ENCODE measurements around the gene REEP1. TPM values are rescaled to one million over a fixed set of nuclear protein-coding genes. Genes with fewer than 3 reads are reported as not detected.

The REEP1 gene
- total RNA-seq, 1 donor from 2014 or later, result 0.35 TPM

GRCh38 chr2:86372641-86373502 is 35.4 kb upstream of the REEP1 start:
- TF ChIP-seq, protein P1, sequence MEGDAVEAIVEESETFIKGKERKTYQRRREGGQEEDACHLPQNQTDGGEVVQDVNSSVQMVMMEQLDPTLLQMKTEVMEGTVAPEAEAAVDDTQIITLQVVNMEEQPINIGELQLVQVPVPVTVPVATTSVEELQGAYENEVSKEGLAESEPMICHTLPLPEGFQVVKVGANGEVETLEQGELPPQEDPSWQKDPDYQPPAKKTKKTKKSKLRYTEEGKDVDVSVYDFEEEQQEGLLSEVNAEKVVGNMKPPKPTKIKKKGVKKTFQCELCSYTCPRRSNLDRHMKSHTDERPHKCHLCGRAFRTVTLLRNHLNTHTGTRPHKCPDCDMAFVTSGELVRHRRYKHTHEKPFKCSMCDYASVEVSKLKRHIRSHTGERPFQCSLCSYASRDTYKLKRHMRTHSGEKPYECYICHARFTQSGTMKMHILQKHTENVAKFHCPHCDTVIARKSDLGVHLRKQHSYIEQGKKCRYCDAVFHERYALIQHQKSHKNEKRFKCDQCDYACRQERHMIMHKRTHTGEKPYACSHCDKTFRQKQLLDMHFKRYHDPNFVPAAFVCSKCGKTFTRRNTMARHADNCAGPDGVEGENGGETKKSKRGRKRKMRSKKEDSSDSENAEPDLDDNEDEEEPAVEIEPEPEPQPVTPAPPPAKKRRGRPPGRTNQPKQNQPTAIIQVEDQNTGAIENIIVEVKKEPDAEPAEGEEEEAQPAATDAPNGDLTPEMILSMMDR (conservative IDR thresholded peaks at IDR 0.05; ENCODE audit: low read depth, low read length), result peak; percentile 83
- no peak overlapping the region for H3K4me3 ChIP-seq (ENCODE audit: low read depth, low read length)
- DNase-seq (ENCODE audit: low read depth), result no peak

GRCh38 chr2:86372133-86372532 is 34.7 kb upstream of the REEP1 start:
- TF ChIP-seq, protein P1 (conservative IDR thresholded peaks at IDR 0.05; ENCODE audit: low read depth, low read length), result no peak
- no peak for DNase-seq (ENCODE audit: low read depth)
- H3K4me3 ChIP-seq (ENCODE audit: low read depth, low read length), result no peak overlapping the region

DNA sequence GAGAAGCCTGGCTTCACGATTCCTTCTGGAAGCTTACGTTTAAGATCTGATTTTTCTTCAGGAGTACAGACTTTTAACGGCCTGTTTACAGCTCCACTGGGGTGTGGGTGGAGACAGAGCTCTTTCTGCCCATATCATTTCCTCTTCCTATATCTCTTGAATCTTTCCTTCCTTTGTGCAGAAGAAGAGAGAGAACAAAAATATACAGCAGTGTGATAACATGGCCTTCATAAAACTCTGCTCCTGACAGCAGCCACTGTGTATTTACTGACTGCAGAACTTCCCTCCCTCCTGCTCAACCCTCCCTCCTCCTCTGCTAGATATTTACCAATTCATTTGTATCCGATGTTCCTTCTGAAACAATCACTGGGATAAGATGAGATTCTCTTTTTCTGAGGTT is 34.1 kb upstream of the REEP1 start:
- no peak overlapping the region for H3K4me3 ChIP-seq (ENCODE audit: low read depth, low read length)
- no peak for DNase-seq (ENCODE audit: low read depth)
- TF ChIP-seq, protein P1 (conservative IDR thresholded peaks at IDR 0.05; ENCODE audit: low read depth, low read length), result no peak

GRCh38 chr2:86370579-86370978 is 33.2 kb upstream of the REEP1 start:
- no peak for DNase-seq (ENCODE audit: low read depth)
- TF ChIP-seq, protein P1 (conservative IDR thresholded peaks at IDR 0.05; ENCODE audit: low read depth, low read length), result peak; percentile 8
- H3K4me3 ChIP-seq (ENCODE audit: low read depth, low read length), result no peak overlapping the region

- TF ChIP-seq, protein P1 (conservative IDR thresholded peaks at IDR 0.05; ENCODE audit: low read depth, low read length), result peak; percentile 82
- H3K4me3 ChIP-seq (ENCODE audit: low read depth, low read length), result peak overlapping the region; percentile 36
- no peak for DNase-seq (ENCODE audit: low read depth)
These were observed 30.9 kb upstream of the REEP1 start for GRCh38 chr2:86368161-86368824.

DNA sequence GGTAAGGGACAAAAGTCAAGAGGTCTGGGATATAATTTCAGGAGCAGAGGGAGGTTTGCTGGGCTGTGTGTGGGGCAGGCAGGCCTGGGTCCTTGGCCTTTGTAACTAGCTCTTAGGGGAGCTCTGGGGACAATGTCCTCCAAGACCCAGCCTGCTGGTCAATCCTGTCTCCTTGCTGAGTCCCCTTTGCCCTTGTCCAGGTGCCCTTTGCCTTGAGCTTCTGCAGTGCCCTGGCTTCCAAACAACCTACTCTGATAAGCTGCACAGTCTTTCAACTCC is 30.0 kb upstream of the REEP1 start:
- DNase-seq (ENCODE audit: low read depth), result no peak
- TF ChIP-seq, protein P1 (conservative IDR thresholded peaks at IDR 0.05; ENCODE audit: low read depth, low read length), result no peak
- no peak overlapping the region for H3K4me3 ChIP-seq (ENCODE audit: low read depth, low read length)
